ENCODE data around the gene ASH1L. TPM values are rescaled to one million over a fixed set of nuclear protein-coding genes. Genes with fewer than 3 reads are reported as not detected.

The ASH1L gene
- polyA plus RNA-seq, 1 donor = 30.1 TPM

DNA sequence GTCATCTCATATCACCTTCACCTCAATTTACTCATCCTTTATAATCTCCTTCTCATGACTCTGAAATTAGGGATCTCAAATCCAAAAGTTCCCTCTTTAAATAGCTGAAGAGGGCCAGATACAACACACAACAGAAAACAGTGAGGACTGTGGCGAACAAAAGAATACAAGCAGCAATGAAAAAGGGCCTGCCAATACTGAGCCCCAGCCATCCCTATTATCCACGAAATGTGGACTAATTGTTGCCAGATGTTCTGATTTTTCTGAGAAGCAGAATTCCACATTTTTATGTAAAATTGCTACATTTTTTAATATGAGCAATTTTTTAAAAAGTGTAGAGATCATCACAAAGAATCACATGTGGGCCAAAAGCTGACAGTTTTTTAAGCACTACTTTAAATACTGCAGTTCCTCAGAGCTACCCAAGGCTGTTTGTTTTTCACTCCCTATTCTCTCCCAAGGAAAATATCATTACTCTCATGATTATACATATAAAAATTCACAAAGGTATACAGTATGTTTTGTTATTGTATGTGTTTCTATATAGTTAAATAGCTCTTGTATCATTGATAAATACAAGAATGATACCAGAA is 90.0 kb downstream of the ASH1L start:
- WGBS (ENCODE audit: insufficient coverage, low lambda C conversion rate) = 100% methylated on average over 1 of the region's 2 CpGs
- H3K4me1 ChIP-seq (ENCODE audit: control insufficient read depth, insufficient read depth, low read length) = no peaks in the 10 kb centered on the region
- peaks cover 20% of the 10 kb centered on the region for H3K36me3 ChIP-seq (ENCODE audit: control insufficient read depth, insufficient read depth, low read length)
- no peak overlapping the region for H3K27ac ChIP-seq (ENCODE audit: low read length)
- peaks cover 7% of the 10 kb centered on the region for H3K9me3 ChIP-seq (ENCODE audit: control insufficient read depth, low read depth, low read length)
- no peaks in the 10 kb centered on the region for H3K27me3 ChIP-seq (ENCODE audit: control insufficient read depth, insufficient read depth, low read length)
- no peak for DNase-seq
- H3K4me3 ChIP-seq (ENCODE audit: low read length) = no peak overlapping the region

DNA sequence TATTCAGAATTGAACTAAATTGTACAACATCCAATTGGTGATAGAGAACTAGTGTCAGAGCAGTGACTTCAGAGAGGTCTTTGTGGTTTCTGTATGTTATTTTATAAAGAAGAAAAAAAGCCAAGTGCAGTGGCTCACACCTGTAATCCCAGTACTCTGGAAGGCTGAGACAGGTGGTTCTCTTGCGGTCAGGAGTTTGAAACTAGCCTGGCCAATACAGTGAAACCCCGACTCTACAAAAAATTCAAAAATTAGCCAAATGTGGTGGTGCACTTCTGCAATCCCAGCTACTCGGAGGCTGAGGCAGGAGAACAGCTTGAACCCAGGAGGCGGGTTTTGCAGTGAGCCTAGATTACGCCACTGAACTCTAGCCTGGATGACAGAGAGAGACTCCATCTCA is 90.7 kb downstream of the ASH1L start:
- Histone ChIP-seq H3K36me3 (ENCODE audit: control insufficient read depth, insufficient read depth, low read length) (peaks cover 20% of the 10 kb centered on the region), H3K4me1 (ENCODE audit: control insufficient read depth, insufficient read depth, low read length) (no peaks in the 10 kb centered on the region), H3K27me3 (ENCODE audit: control insufficient read depth, insufficient read depth, low read length) (no peaks in the 10 kb centered on the region), H3K4me3 (ENCODE audit: low read length) (no peak overlapping the region), H3K27ac (ENCODE audit: low read length) (no peak overlapping the region), H3K9me3 (ENCODE audit: control insufficient read depth, low read depth, low read length) (peaks cover 7% of the 10 kb centered on the region)
- no CpG with 5 or more reads among the region's 5 CpGs for WGBS (ENCODE audit: insufficient coverage, low lambda C conversion rate)
- no peak for DNase-seq

DNA sequence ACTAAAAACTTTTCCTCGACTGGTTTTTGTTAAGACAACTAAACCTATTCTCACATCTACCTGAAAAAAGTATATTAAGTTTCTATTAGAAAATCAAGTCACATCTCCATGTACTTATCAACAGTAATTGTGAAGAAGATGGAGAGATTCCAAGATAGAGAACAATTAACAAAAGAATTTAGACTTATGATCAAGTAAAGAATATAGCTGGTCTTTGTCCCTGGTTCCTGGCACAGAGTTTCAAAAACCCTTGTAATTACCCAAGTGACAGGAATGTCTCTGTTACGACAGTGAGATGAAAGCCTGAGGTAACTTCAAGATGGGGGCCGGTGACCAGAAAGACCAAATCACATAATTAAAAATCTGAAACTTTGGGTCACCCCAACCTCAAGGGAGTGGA is 91.6 kb downstream of the ASH1L start:
- DNase-seq = no peak
- Histone ChIP-seq H3K9me3 (ENCODE audit: control insufficient read depth, low read depth, low read length) (peaks cover 7% of the 10 kb centered on the region), H3K4me1 (ENCODE audit: control insufficient read depth, insufficient read depth, low read length) (no peaks in the 10 kb centered on the region), H3K27me3 (ENCODE audit: control insufficient read depth, insufficient read depth, low read length) (no peaks in the 10 kb centered on the region), H3K36me3 (ENCODE audit: control insufficient read depth, insufficient read depth, low read length) (peaks cover 20% of the 10 kb centered on the region), H3K27ac (ENCODE audit: low read length) (no peak overlapping the region), H3K4me3 (ENCODE audit: low read length) (no peak overlapping the region)
- 80% methylated on average over 1 of the region's 3 CpGs for WGBS (ENCODE audit: insufficient coverage, low lambda C conversion rate)

DNA sequence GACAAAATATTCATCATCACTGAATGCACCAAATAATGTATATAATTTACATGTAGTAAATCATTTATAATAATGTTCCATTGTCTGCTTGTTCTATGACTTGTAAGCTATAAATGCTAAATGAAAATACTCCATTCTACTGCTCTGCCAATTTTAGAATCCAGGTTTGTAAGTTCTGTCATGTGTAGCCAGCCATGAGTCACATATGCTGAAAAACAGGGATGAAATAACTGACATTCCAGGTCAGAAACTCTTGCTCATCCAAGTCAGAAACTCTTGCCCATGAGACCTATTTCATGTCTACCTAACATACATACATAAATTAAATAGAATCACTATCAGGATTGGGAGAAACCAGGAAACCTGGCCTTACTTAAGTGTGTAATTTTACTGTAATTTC is 95.6 kb downstream of the ASH1L start:
- Histone ChIP-seq H3K4me3 (ENCODE audit: low read length) (no peak overlapping the region), H3K27me3 (ENCODE audit: control insufficient read depth, insufficient read depth, low read length) (no peaks in the 10 kb centered on the region), H3K9me3 (ENCODE audit: control insufficient read depth, low read depth, low read length) (peaks cover 6% of the 10 kb centered on the region), H3K4me1 (ENCODE audit: control insufficient read depth, insufficient read depth, low read length) (no peaks in the 10 kb centered on the region), H3K36me3 (ENCODE audit: control insufficient read depth, insufficient read depth, low read length) (peaks cover 21% of the 10 kb centered on the region), H3K27ac (ENCODE audit: low read length) (no peak overlapping the region)
- DNase-seq = no peak

DNA sequence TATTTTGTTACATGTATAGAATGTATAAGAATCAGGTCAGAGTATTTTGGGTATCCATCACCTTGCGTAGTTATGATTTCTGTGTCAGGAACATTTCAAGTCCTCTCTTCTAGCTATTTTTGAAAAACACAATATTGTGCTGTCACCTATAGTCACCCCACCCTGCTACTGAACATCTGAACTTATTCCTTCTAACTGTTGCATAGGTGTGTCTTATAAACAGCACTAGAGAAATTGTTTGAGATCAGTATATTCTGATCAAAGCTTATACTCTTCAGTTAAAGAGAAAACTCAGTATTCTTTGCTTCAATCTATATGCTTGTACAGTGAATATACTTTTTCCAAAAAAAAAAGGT is 96.0 kb downstream of the ASH1L start:
- WGBS (ENCODE audit: insufficient coverage, low lambda C conversion rate) = 100% methylated on average over 1 of the region's 1 CpG
- Histone ChIP-seq H3K9me3 (ENCODE audit: control insufficient read depth, low read depth, low read length) (peaks cover 2% of the 10 kb centered on the region), H3K27me3 (ENCODE audit: control insufficient read depth, insufficient read depth, low read length) (no peaks in the 10 kb centered on the region), H3K4me1 (ENCODE audit: control insufficient read depth, insufficient read depth, low read length) (no peaks in the 10 kb centered on the region), H3K4me3 (ENCODE audit: low read length) (no peak overlapping the region), H3K36me3 (ENCODE audit: control insufficient read depth, insufficient read depth, low read length) (peaks cover 19% of the 10 kb centered on the region), H3K27ac (ENCODE audit: low read length) (no peak overlapping the region)
- DNase-seq = no peak

DNA sequence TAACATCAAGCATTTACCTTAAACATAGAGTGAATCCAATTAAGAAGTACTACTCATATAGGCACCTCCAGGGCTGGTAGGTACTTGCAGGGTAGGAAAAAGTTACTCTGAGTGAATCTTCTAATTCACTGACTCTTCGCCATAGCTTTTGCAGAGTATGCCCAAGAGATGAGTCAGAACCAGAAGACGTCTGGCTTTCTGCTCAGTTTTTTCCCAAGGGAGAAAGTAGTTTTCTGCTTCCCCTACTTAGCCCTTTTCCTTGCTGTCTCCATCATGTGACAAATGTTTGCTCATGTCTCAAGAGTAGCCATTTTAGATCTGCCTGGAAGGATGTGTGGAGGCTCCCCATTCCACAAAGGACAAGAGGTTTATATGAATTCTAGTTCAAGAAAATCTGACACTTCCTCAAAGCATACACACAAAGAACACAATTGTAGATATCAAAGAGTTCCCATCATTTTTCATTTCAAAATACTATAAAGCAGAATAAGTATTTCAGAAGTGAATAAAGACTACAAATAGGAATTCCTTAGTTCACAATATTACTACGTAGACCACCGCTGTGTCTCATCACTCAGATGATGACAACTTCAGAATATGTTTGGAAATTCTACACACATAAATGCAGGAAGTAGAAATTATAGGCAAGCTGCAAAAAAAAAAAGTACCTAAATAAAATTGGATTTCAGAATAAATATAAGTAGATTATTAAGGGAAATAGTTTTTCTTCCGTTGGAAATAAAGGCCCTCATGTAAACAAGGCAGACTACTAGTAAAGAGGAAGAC is 98.5 kb downstream of the ASH1L start:
- no peak for DNase-seq
- Histone ChIP-seq H3K27ac (ENCODE audit: low read length) (no peak overlapping the region), H3K27me3 (ENCODE audit: control insufficient read depth, insufficient read depth, low read length) (no peaks in the 10 kb centered on the region), H3K4me1 (ENCODE audit: control insufficient read depth, insufficient read depth, low read length) (no peaks in the 10 kb centered on the region), H3K36me3 (ENCODE audit: control insufficient read depth, insufficient read depth, low read length) (peaks cover 17% of the 10 kb centered on the region), H3K4me3 (ENCODE audit: low read length) (no peak overlapping the region), H3K9me3 (ENCODE audit: control insufficient read depth, low read depth, low read length) (no peaks in the 10 kb centered on the region)
- 97% methylated on average over 3 of the region's 5 CpGs for WGBS (ENCODE audit: insufficient coverage, low lambda C conversion rate)

DNA sequence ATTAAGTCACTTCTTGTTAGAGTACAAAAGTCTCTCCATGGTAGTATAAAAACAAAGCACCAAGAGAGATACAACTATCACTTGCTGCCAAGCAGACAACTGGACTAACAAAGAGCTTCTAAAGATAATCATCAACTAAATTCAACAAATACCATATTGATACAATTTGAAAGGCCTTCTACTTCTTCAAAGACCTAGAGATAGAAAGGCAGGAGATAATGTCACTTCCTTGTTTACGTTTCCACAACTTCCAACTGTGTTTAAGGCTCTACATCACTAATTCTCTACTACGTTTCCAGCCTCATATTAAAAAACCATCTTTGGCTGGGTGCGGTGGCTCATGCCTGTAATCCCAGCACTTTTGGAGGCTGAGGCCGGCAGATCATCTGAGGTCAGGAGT is 104.5 kb downstream of the ASH1L start:
- H3K4me3 ChIP-seq (ENCODE audit: low read length) = no peak overlapping the region
- H3K9me3 ChIP-seq (ENCODE audit: control insufficient read depth, low read depth, low read length) = no peaks in the 10 kb centered on the region
- DNase-seq = no peak
- no CpG with 5 or more reads among the region's 4 CpGs for WGBS (ENCODE audit: insufficient coverage, low lambda C conversion rate)
- no peaks in the 10 kb centered on the region for H3K4me1 ChIP-seq (ENCODE audit: control insufficient read depth, insufficient read depth, low read length)
- H3K27me3 ChIP-seq (ENCODE audit: control insufficient read depth, insufficient read depth, low read length) = no peaks in the 10 kb centered on the region
- peaks cover 13% of the 10 kb centered on the region for H3K36me3 ChIP-seq (ENCODE audit: control insufficient read depth, insufficient read depth, low read length)
- H3K27ac ChIP-seq (ENCODE audit: low read length) = no peak overlapping the region

DNA sequence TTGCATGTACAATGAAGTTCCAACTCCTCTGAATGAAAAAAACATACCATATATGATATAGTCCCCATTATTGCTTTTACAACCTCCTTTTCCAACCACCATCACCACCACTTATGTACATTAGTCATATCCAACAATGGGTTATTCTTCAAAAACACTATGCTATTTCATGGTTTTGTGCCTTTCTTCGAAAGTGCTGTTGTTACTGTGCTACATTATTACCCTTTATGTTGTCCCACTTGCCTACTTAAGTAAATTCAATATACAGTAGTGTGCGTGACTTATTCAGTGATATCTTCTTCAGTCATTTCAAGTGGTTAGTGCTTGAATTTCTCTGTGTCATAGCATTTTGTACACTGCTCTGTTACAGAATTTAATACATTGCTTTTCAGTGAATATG is 105.3 kb downstream of the ASH1L start:
- 100% methylated on average over 1 of the region's 2 CpGs for WGBS (ENCODE audit: insufficient coverage, low lambda C conversion rate)
- Histone ChIP-seq H3K4me3 (ENCODE audit: low read length) (no peak overlapping the region), H3K36me3 (ENCODE audit: control insufficient read depth, insufficient read depth, low read length) (peaks cover 17% of the 10 kb centered on the region)

DNA sequence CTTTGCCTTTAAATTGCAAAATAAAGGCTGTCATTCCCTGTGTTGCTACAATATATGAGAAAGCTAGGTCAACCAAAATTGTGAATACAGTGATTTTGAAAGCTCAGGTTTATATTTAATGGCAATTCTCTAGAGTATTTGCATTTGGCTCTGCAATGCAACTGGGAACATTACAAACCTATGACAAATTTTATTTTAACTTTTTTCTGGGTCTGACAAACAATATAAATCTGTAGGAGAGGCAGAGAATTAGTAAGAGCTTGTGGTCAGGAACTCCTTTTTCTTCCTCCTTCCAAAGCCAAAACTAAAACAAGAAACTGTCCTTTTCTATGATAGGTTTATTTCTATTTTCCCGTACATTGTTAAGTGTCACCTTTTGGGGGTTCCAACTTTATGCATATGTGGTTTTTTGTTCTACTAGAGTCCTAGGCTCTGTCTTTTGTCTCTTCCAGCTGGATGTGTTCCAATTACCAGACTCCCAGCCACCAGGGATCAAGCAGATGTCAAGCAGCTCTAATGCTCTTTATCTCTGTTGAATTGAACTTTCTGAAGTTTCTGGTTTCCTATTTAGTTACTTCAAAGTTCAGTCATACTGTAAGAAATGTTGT is 106.9 kb downstream of the ASH1L start:
- Histone ChIP-seq H3K27ac (ENCODE audit: low read length) (no peak overlapping the region), H3K9me3 (ENCODE audit: control insufficient read depth, low read depth, low read length) (no peaks in the 10 kb centered on the region), H3K36me3 (ENCODE audit: control insufficient read depth, insufficient read depth, low read length) (peaks cover 19% of the 10 kb centered on the region), H3K4me1 (ENCODE audit: control insufficient read depth, insufficient read depth, low read length) (no peaks in the 10 kb centered on the region), H3K4me3 (ENCODE audit: low read length) (no peak overlapping the region), H3K27me3 (ENCODE audit: control insufficient read depth, insufficient read depth, low read length) (no peaks in the 10 kb centered on the region)
- WGBS (ENCODE audit: insufficient coverage, low lambda C conversion rate) = 50% methylated on average over 1 of the region's 1 CpG
- DNase-seq = no peak

More for the DNA sequence above, 105.3 kb downstream of the ASH1L start:
- DNase-seq = no peak
- H3K9me3 ChIP-seq (ENCODE audit: control insufficient read depth, low read depth, low read length) = no peaks in the 10 kb centered on the region
- no peak overlapping the region for H3K27ac ChIP-seq (ENCODE audit: low read length)
- no peaks in the 10 kb centered on the region for H3K4me1 ChIP-seq (ENCODE audit: control insufficient read depth, insufficient read depth, low read length)
- H3K27me3 ChIP-seq (ENCODE audit: control insufficient read depth, insufficient read depth, low read length) = no peaks in the 10 kb centered on the region

DNA sequence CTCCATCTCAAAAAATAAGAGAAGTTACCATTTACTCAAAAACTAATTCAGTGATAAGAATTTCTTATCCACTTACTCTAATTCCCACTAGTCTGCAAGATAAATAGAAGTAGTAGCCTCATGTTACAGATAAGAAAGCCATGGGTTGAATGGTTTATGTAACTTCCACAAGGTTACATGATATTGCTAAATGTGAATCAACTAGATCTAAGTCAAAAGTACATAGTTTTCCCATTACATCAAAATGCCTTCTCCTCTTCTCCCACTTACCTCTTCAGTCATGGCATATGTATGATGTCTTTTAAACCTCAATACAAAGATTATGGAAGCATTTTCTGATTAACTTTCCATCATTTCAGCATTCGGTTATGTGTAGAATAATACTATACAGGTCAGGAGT is 108.5 kb downstream of the ASH1L start:
- Histone ChIP-seq H3K4me3 (ENCODE audit: low read length) (no peak overlapping the region), H3K36me3 (ENCODE audit: control insufficient read depth, insufficient read depth, low read length) (peaks cover 16% of the 10 kb centered on the region), H3K27me3 (ENCODE audit: control insufficient read depth, insufficient read depth, low read length) (no peaks in the 10 kb centered on the region), H3K9me3 (ENCODE audit: control insufficient read depth, low read depth, low read length) (no peaks in the 10 kb centered on the region), H3K27ac (ENCODE audit: low read length) (no peak overlapping the region), H3K4me1 (ENCODE audit: control insufficient read depth, insufficient read depth, low read length) (no peaks in the 10 kb centered on the region)
- DNase-seq = no peak
- WGBS (ENCODE audit: insufficient coverage, low lambda C conversion rate) = 80% methylated on average over 1 of the region's 1 CpG

All from large intestine (tissue), 3 donors.